ENCODE results near the gene ASAP2.

ASAP2 gene

DNA sequence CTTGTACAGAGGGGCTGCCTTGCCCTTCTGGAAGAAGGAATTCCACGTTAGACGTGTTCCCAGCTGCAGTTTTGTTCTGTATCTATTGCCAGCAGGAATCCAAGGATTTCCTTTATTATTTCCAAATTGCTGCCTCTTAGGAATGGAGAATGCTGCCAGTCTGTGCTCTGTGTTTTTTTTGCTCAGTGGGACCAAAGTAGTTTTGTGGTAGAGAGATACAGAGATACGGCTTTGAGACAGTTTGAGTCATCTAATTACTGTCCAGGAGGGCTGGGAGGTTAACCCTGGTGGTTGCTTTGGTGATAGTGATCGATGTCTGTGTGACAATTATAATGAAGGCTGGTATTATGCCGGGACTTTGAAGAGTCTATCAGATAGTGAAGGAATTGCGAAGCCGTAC is 26.3 kb downstream of the ASAP2 start:
- DNase-seq = peak; percentile 62

DNA sequence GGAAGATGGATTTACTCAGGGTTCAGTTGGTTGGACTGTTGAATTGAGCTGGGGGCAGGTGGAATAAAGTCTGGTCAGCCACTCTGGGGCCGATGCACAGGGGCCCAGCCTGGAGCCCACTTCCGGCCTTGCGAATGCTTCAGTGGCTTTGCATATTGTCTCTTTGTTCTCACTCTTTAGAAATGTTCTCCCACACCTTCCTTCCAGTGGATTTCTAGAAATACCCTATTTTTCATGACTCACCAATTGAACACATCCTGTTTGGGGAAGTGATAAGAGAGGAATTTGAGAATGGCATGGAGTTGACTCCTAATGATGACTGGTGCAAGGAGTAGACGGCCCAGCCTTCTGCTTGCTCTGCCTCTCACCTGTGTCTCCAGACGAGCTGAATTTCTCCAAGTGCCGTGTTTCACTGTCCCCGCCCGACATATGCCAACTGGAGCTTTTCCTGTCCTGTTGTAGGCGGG is 28.1 kb downstream of the ASAP2 start:
- DNase-seq = peak; percentile 94

DNA sequence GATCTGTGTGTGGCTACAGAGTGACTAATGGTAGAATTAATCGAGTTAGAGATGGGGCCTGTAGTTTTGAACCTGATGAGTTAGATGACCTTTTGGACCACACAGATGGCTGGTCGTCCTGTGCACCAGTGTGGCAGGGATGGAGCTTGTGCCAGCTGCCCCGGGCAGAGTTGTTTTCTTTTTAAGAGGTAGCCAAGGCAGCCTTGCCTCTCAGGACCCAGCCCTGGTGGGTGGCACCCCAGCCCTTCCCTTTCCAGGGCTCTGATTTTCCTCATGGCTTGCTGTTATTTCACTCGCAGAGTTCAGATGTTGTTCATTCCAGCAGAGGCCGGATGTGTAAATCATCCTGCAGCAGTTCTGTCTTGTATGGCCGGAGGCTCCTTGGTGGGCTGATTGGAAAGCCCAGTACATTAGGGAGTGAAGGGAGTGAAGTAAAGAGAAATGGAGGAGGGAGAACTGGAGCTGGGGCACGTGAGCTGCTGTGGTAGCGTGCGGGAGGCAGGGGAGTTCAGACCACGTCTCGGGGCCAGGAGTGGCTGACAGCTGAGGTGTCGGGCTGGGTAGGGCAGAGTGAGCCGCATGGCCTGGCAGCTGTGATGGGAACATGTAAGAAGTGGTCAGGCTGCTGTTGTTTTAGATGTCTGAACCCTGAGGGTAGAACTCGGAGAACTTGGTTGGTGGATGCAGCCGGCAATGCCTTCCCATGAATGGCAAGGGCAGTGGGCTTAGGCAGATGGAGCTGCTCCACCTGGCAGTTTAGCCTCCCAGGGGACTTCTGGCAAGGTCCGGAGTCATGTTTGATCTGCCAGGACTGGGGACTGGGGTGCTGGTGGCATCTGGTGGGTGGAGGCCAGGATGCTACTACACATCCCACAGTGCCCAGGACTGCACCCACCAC is 28.8 kb downstream of the ASAP2 start:
- peak; percentile 93 for DNase-seq

DNA sequence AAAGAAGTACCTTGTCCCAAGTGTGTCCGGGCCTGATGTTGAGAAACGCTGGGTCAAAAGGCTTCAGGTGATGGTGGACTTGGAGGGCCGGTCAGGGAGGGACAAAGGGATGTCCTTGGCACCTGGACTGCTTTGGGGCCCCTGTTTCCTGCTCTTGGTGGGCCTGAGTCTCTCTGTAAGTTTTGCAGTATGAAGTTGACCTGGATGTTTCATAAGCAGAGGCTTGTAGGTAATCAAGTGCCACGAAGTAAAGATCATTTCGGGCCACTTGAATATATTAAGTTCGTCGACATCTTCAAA is 29.4 kb downstream of the ASAP2 start:
- DNase-seq = no peak

DNA sequence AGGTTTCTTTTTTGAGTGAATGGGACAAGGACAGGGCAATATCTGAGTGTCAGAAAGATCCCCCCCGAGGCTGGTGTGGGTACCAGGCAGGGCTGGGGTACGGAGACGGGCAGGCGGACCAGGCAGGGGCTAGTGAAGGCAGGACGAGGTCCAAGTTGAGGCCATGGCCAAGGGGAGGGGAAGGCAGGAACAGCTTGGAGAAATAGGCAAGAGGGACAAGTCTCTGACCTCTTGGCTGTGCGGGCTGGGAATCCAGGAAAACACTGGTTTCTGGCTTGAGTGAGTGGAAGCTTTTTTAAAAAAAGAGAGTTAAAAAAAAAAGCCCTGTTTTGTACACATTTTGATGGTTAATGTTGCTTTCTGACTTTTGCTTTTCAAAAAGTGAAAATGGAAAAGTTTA is 30.3 kb downstream of the ASAP2 start:
- DNase-seq = no peak

DNA sequence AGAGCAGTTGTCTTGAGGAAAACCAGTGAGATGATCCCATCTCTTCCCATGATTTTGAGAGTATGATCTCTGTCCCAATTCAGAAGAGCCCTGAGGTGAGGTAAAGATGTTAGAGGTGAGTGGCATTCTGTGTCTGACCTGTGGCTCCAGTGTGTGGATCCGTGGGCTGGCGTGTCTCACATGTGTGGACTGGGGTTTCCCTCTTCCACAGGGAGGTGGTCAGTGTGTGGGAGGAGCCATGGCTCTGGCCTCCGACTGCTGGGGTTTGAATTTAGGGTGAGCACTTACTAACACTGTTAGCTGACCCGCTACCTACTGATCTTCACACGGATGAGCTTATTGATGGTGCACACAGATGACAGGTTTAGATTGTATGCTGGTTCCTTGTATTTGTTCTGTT is 31.2 kb downstream of the ASAP2 start:
- DNase-seq = no peak

DNA sequence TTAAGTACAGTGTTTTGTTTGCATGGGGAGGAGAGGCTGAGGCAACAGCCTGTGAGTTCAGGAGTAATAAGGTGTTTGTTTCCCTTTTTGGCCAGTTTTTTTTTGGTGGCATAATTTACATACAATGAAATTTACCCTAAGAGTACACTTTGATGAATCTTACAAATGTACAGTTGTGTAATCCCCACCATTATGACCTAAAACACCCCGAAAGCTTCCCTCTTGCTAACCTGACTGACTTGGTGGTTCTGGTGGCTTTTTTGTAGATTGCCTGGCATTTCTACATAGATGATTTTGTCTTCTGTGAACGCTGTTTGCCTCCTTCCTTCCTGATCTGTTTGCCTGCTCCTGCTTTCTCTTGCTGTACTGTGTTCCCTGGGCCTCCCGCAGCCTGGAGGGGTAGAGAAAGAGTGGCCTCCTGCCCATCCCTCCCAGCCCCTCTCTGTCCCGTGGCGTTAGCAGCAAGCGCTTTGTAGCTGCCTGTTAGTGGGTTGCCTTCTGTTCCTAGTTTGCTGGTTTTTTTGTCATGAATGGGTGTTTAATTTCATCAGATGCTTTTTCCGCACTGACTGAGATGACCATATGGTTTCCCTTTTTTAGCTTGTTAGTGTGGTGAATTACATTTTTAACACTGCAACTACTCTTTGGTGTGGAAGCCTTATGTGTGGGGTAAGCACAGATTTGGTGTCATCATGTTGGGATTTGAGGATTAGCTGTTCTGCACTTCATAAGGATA is 32.1 kb downstream of the ASAP2 start:
- DNase-seq = no peak

DNA sequence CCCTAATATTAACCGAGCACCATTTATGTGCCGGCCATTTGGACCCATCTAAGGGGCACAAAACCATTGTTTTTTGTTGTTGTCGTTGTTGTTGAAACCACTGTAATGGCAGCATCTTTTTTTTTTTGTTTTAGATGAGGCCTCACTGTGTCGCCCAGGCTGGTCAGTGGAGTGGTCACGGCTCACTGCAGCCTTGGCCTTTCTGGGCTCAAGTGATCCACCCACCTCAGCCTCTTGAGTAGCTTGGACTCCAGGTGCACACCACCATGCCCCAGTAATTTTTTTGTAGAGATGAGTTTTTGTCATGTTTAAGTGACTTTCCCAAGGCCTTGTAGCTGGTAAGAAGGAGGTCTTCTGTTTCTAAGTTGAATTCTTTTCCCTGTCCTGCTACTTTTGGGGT is 33.0 kb downstream of the ASAP2 start:
- no peak for DNase-seq

DNA sequence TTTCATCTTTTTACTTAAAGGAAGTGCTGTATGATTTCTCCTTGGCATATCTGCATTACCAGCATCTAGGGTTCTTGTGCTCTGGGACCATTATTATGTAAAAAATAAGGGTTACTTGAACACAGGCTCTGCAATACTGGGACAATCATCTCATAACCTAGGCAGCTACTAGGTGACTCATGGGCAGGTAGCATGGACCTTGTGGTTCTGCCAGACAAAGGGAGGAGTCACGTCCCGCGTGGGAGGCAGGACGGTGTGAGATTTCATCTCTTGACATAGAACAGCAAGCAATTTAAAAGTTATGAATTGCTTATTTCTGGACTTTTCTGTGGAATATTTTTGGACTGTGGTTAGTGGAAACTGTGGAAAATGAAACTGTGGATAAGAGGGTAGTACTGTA is 34.1 kb downstream of the ASAP2 start:
- DNase-seq = no peak

DNA sequence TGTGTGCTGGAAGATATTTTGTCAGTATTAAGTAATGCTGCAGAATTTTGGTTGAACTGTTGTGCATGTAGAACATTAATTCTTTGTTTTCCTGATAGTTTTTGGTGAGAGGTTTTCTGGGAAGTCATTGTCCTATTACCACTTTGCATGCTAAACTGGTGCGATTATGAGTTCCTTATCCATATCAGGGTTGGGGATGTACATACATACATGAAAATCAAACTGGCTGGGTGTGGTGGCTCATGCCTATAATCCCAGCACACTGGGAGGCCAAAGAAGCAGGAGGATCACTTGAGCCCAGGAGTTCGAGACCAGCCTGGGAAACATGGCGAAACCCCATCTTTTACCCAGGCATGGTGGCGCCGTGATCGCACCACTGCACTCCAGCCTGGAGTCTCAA is 34.6 kb downstream of the ASAP2 start:
- no peak for DNase-seq

DNA sequence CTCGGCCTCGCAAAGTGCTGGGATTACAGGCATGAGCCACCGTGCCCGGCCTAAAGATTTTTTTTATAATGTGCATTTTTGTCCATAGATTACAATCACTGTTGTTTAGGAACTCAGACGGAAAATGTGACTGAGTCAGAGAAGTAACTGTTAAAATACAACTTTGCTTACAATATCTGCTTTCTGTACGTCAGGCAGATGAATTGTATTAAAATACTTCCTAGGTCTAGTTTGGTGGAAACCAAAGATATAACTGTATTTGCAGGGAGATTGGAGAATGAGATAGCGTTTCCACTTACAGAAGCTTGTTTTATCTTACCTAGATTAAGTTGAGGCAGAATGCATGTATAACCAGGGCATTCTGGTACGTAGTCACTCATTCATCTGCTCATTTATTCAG is 36.7 kb downstream of the ASAP2 start:
- no peak for DNase-seq

DNA sequence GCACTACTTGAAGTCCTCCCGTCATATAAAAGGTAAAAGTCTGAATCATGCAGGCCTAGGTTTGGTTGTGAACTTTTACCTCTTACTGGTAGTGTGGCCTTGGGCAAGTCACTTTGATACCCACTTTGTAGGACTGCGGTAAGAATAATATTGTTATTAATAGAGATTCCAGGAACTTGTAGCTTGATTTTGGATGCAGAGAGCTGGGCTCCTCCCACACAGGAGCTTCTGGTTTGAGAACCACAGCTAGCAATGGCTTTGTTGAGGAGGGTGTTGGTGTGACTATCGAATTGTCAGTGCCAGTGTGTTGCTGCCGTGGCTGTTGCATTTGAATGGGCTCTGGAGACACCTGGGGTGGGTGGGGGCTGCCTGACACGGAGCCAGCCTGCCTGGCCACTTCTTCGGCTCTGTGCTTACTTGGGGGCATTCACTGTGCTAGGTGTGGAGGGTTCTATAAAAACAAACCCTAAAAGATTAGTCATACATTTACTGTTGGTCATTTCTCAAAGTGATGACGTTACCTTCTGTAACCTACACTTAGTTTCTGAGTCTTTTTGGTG is 38.5 kb downstream of the ASAP2 start:
- DNase-seq = no peak

DNA sequence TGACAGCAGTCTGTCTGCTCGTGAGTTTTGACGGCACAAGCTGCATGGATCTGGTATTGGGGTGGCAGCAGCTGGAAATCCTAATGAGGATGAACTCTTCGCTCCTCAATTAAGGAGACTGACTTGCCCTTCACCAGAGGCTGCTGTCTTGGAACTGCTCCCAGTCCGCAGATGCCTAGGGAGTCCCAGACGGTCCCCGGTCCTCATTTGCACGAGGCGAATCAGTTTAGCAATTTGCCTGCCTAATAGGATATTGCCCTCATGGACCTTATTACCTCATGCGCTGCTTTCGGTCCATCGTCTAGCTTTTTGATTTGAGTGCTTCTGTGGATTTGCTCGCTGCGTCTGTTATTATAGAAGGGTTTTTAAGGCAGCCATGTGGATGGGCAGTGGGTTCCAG is 40.6 kb downstream of the ASAP2 start:
- DNase-seq = no peak

DNA sequence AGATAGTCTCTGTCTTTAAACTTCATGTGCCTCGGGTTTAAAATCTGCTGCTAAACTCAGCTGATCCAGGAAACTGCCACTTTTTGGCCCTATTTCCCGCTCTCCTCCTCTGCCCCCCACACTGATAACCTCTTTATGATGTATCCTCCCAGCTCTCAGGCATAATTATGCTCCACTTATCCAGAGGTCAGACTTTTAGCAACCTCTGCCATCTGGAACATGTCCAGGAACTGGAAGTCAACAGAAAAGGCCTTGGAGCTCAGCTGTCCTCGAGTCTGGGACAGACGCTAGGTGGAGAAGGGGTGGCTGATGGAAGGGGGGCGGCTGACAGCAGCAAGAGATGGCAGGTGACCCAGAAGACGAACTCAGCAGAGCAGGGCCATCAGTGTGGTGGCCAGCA is 41.2 kb downstream of the ASAP2 start:
- no peak for DNase-seq

DNA sequence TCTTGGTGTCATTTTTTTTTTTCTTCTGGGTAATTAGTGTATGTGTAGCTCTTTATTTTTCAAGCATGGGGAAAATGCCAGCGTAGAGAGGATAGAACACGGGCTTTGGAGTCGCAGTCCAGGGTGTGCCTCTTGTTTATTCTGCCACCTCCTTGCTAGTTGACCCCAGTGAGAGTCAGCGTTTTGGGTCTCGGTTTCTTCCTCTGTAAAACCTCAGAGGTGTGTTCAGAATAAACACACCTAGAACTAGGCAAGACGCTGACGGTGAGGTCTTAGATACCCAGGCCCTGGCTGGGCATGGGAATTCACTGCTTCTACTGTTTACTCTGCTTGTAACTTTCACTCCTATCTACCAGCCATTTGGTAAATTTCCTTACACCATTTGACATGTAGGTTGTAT is 41.8 kb downstream of the ASAP2 start:
- DNase-seq = no peak

DNA sequence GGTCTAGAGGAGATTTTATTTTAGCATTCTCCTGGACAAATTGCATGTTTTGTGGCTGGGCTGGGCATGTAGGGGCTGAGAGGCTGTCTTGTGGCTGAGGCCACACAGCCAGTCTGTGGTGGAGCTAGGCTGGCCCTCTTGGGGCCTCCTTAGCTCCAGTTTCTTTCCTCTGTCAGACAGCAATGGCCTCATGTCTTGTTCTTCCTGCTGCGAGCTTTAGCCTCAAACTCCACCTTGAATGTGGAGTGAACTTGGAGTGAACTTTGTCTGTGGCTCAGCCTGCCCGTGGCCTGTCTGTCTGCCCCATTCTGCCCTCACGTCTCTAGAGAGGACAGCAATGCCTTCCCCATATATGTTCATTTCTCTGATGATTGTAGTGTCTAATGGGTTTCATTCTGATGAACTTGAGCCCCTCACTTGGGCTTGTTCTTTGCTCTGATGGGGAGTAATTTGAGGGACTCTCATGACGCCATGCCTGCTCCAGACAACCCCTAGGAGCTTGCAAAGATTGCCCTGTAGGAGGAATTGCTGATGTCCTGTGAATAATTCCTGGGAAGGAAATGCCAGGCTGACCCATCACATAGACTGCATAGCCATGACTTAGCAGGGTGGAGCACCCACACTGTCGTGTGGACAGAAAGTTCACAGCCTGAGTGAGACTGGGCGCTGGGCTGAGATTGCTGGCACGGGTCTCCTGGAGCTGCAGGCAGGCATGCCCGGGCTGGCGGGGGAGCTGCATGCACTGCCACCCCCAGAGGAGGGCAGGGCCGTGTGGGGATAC is 42.6 kb downstream of the ASAP2 start:
- peak; percentile 87 for DNase-seq

DNA sequence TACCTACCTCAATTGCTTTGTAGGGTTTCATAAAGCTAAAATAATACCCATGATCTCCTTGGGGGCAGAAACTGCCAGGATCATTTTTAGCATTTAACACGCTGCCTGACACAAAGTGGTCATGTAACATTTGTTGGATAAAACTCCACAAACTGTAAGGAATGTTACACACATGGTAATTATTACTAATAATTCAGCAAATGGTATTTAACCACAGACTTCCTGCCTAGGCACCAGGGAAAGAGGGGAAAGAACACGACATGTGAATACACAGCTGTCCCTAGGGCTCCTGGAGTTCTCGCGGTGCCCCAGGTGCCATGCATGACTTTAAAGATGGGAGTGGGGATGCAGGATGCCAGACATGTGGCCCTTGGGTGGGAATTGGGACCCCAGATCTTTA is 43.5 kb downstream of the ASAP2 start:
- DNase-seq = peak; percentile 63

DNA sequence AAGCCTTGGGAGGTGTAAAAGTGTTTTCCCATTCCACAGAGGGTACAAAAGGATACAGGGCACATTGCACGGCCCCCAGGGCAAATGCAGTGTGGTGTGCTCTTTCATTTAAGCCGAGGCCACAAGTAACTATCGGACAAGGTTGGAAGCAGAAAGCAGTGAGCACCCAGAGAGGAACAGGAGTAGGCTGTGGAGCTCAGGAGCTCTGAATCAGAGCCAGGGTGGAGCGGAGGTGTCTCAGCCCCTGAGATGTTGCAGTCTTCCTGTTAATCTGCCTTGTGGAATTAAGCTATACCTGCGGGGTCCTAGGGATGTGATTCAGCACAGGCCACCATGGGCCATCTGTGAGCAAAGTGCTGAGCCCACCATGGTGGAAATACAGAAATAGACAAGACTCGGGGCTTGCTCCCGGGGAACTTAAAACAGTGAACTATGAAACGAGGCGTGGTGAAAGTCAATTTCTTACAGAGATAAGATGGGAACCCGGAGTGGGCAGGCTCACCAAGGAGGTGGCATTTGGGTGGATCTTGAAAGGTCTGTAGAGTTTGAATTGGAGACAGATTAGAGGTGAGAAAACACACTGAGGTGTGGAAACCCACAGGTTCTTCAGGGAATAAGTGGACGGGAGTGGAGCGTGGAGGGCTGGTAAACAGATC is 44.0 kb downstream of the ASAP2 start:
- DNase-seq = peak; percentile 30

DNA sequence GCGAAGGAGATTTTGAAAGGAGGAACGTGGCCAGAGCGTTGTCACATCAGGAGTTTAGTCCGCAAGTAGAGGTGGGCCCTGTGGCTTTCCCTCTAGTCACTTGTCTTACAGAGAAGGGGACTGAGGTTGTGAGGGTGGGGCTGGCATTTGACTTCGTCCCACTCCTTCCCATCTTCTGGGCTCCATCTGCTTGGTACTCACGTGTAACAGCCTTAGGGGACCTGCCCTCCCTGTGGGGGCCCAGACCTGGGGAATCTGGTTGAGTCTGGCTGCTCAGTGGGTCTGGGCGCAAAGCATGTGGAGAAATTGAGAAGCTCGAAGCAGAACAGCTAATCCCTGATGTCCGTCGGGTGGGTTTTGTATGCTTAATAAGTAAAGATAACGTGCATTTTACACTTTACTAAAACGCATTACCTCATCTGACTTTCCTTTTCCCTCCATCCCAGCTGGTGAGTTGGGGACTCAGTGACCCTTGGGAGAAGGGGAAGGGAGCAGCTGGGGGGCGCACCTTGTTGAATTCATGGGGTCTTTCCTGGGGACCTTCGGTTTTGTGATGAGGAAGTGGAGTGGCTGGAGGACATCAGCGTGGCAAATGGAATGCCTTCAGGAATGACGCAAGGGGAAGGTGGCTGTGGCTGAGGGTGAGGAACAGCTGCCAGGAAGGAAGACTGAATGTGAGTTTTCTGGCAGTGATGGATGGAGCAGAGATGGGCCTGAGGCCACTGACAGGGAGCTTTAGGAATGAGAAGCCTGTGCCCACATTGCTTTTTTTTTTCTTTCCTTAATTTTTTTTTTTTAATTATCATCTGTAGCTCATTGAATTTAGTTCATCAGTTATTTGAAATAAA is 44.8 kb downstream of the ASAP2 start:
- peak; percentile 96 for DNase-seq

DNA sequence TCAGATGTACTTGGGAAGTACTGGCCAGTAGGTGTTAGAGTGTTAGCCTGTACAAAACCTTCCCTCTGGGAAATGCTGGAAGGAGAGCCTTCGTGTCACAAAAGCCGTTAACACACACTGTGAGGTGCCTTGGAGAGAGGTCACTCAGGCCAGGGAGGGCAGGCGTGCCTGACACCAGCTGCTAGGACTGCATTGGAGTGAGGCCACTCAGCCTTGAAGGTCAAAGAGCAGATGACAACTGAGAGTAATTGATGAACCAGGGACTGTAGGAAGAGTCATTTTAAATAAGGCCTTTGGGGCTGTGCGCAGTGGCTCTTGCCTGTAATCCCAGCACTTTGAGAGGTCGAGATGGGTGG is 45.4 kb downstream of the ASAP2 start:
- no peak for DNase-seq

DNA sequence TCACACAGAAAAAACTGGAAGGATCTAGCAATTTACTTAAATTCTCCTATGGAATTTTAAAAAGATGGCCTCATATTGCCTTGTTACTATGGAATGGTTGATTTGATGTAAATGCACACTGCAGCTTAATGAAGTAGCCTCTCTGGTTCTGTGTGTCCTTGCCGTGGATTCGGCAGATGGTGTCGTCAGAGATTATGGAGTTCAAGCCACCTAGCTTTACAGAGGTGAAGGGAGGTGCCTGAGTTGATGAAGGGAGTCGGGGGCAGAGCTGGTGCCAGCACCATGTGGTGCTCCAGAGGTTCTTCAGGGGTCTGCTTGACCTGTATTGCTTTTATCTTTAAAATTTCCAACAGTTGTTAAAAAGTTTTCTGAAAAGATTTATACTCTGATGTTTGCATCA is 48.8 kb downstream of the ASAP2 start:
- DNase-seq = no peak

DNA sequence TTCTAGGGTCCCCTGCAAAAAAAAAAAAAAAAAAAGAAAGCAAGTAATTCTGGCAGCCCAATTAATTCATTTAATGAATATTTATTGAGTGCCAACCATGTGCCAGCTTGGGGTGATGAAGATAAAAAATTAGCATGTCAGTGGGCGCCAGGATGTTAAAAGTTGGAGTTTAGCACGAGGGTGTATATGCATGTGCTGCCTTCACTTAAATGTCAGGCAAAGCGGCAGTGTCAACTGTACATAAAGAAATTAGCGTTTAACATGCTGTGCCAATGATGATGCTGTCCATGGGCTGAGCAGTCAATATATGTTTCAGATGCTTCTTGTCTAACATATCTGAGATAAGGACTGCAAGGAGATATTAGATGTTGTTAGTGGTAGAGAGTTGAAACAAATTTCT is 49.5 kb downstream of the ASAP2 start:
- no peak for DNase-seq

Measured in EL (cell line).